ENCODE data around the gene XPNPEP1. TPM values are rescaled to one million over a fixed set of nuclear protein-coding genes. Genes with fewer than 3 reads are reported as not detected.
A peak's percentile ranks its signal among the peaks of the same experiment; 100 is the strongest.

The XPNPEP1 gene
- total RNA-seq, 1 donor from 2014 or later: 51.4 TPM

- DNase-seq: no peak
Observed at GRCh38 chr10:109968953-109969759, 45.8 kb upstream of the XPNPEP1 start.

GRCh38 chr10:109967739-109968088, 44.4 kb upstream of the XPNPEP1 start:
- no peak for TF ChIP-seq CTCF (IDR thresholded peaks at IDR 0.05; ENCODE audit: partially characterized antibody, unreplicated experiment)
- Mint-ChIP-seq H3K36me3 (ENCODE audit: unreplicated experiment) (no peaks in the 10 kb centered on the region), H3K4me1 (ENCODE audit: low read depth, unreplicated experiment) (peaks cover 23% of the 10 kb centered on the region), H3K9me3 (ENCODE audit: unreplicated experiment) (no peaks in the 10 kb centered on the region), H3K27ac (ENCODE audit: unreplicated experiment) (peak overlapping the region; percentile 70), H3K4me3 (ENCODE audit: unreplicated experiment) (no peak overlapping the region), H3K27me3 (ENCODE audit: unreplicated experiment) (peaks cover 2% of the 10 kb centered on the region)
- DNase-seq: no peak

More at GRCh38 chr10:109968953-109969759, 45.8 kb upstream of the XPNPEP1 start:
- no peak for TF ChIP-seq CTCF (IDR thresholded peaks at IDR 0.05; ENCODE audit: partially characterized antibody, unreplicated experiment)
- Mint-ChIP-seq H3K36me3 (ENCODE audit: unreplicated experiment) (no peaks in the 10 kb centered on the region), H3K27me3 (ENCODE audit: unreplicated experiment) (peaks cover 2% of the 10 kb centered on the region), H3K4me1 (ENCODE audit: low read depth, unreplicated experiment) (peaks cover 16% of the 10 kb centered on the region), H3K9me3 (ENCODE audit: unreplicated experiment) (no peaks in the 10 kb centered on the region), H3K27ac (ENCODE audit: unreplicated experiment) (no peak overlapping the region), H3K4me3 (ENCODE audit: unreplicated experiment) (no peak overlapping the region)

- Mint-ChIP-seq H3K36me3 (ENCODE audit: unreplicated experiment) (no peaks in the 10 kb centered on the region), H3K9me3 (ENCODE audit: unreplicated experiment) (no peaks in the 10 kb centered on the region), H3K4me3 (ENCODE audit: unreplicated experiment) (no peak overlapping the region), H3K27me3 (ENCODE audit: unreplicated experiment) (peaks cover 2% of the 10 kb centered on the region), H3K27ac (ENCODE audit: unreplicated experiment) (peak overlapping the region; percentile 70), H3K4me1 (ENCODE audit: low read depth, unreplicated experiment) (peaks cover 28% of the 10 kb centered on the region)
- DNase-seq: peak; percentile 50
- TF ChIP-seq CTCF (IDR thresholded peaks at IDR 0.05; ENCODE audit: partially characterized antibody, unreplicated experiment): no peak
Observed at GRCh38 chr10:109966961-109967738, 43.8 kb upstream of the XPNPEP1 start.

- no peak overlapping the region for H3K4me3 Mint-ChIP-seq (ENCODE audit: unreplicated experiment)
- no peak for TF ChIP-seq CTCF (IDR thresholded peaks at IDR 0.05; ENCODE audit: partially characterized antibody, unreplicated experiment)
- peaks cover 46% of the 10 kb centered on the region for H3K4me1 Mint-ChIP-seq (ENCODE audit: low read depth, unreplicated experiment)
- no peak for DNase-seq
- H3K36me3 Mint-ChIP-seq (ENCODE audit: unreplicated experiment): no peaks in the 10 kb centered on the region
- H3K9me3 Mint-ChIP-seq (ENCODE audit: unreplicated experiment): no peaks in the 10 kb centered on the region
- H3K27me3 Mint-ChIP-seq (ENCODE audit: unreplicated experiment): peaks cover 2% of the 10 kb centered on the region
- peak overlapping the region; percentile 33 for H3K27ac Mint-ChIP-seq (ENCODE audit: unreplicated experiment)
Observed at GRCh38 chr10:109964318-109964717, 41.0 kb upstream of the XPNPEP1 start.

GRCh38 chr10:109963439-109963838, 40.1 kb upstream of the XPNPEP1 start:
- no peak for DNase-seq
- H3K27ac Mint-ChIP-seq (ENCODE audit: unreplicated experiment): no peak overlapping the region
- no peaks in the 10 kb centered on the region for H3K36me3 Mint-ChIP-seq (ENCODE audit: unreplicated experiment)
- peaks cover 2% of the 10 kb centered on the region for H3K27me3 Mint-ChIP-seq (ENCODE audit: unreplicated experiment)
- H3K4me3 Mint-ChIP-seq (ENCODE audit: unreplicated experiment): no peak overlapping the region
- peaks cover 46% of the 10 kb centered on the region for H3K4me1 Mint-ChIP-seq (ENCODE audit: low read depth, unreplicated experiment)
- no peaks in the 10 kb centered on the region for H3K9me3 Mint-ChIP-seq (ENCODE audit: unreplicated experiment)
- no peak for TF ChIP-seq CTCF (IDR thresholded peaks at IDR 0.05; ENCODE audit: partially characterized antibody, unreplicated experiment)
